NCI-H2081 (cell line): Measurements from ENCODE around the gene UBE2I.
"Not testable (repeated sequence)": the region's sequence is repeated elsewhere in the genome, so short reads cannot be mapped to it uniquely, and the experiment has no call there.

Source experiments
- DNase-seq, 2 experiments: peaks; one replicate each; lab custom pipeline; 2025; lab: John Stamatoyannopoulos, UW

UBE2I gene

DNA sequence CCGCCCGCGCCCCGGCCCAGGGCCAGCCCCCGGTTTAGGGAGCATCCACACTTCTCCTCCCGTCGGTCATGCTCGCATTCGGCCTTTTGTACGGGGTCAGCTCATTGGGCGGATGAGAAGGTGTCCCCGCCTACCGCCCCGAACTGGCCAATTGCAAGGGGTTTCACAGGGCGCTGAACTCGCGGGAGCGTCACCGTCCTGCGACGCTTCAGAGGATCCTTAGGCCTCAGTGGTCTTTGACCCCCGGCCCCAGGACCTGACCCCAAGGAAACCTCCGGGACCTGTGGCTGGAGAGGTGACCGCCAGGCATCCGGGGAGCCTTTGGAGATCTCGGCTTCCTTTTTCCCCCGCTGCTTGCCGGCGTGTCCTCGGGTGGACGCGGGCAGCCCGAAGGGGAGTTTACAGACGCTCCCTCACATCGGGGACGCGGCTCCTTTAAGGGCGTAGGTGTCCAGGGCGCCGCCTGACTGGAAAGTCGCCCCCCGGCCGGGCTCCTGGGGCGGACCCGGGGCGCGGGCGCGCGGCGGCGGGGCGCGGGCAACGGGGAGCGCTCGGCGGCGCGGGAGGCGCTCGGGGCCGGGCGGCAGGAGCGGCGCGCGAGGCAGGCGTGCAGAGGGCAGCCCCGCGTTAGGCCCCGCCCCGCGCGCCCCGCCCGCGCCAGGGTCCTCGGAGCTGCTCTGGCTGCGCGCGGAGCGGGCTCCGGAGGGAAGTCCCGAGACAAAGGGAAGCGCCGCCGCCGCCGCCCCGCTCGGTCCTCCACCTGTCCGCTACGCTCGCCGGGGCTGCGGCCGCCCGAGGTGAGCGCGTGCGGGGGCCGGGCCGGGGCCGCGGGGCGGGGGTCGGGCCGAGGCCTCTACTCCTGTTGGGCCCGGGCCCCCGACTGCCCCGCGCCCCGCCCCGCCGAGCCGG lies at the start of gene UBE2I:
Gene UBE2I (plus strand): TSS at position 660 of the 909 bp plus-strand sequence. CDS start 4,395 bp downstream, outside the sequence.
- DNase-seq, result peak; percentile 96 to 97

- no peak for DNase-seq
Measured at GRCh38 chr16:1259760-1260068, 49.7 kb upstream of the UBE2I start.

GRCh38 chr16:1260101-1260680 lies 49.2 kb upstream of the UBE2I start:
- no peak for DNase-seq

DNA sequence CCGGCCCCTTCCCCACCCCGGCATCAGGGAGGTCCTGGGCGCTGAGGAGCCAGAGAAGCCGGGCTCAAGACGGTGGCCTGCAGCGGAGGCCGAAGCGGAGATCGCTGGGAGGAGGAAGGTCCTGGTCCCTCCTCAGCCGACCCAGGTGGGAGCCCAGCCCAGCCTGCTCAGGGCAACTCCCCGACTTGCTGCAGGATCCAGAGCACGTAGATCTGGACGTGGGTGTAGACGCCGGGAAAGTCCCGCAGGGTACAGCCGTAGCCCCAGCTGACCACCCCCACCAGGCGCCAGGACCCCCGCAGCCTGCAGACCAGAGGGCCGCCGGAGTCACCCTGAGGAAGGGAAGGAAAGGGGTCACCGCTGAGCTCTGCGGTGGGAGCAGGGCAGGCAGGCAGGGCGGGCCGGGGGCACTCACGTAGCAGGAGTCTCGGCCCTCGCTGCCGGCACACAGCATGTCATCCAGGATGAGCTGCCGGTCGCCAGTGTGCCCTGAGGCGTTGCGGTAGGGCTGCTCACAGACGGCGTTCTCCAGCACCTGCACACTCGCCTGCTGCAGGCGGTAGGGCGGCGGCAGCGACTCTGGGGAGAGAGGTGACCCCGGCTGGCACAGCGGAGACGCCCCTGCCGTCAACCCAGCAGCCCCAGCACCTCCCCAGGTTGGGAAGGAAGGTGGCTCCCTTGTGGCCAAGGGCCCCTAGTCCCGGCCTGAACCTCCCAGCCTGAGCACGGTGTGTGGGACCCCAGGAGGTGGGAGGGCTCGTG lies 48.1 kb upstream of the UBE2I start:
- DNase-seq, result peak in 1 of 2 experiments; percentile 42

DNA sequence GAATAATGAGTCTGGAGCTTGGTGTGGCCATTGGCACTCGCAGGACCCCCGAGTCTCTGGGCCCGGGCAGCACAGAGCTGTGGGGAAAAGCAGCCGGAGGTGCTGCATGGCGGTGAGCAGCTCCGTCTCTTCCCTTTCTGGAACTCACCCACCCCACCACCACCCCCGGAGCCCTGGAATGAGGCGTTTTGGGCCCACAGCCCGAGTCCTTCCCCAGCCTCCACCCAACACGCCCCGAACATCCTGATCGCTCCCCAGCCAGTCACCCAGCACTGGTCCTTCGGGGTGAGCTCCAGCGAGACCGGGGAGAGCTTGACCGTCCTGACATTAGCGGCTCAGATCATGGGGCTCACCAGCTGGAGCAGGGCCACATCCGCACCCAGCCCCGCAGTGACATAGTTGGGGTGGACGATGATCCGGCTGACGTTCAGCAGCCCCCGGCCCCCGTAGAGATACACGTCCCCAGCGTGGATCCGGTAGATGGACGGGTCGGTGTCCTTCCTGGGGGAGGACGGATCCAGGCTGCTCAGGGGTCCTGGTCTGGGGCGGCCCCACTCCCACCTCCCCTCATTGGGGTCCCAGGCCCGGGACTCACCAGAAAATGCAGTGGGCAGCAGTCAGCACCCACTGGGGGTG lies 47.1 kb upstream of the UBE2I start:
- no peak for DNase-seq

- DNase-seq, result no peak
Measured at GRCh38 chr16:1262846-1263221, 46.6 kb upstream of the UBE2I start.

- no peak for DNase-seq
Measured at GRCh38 chr16:1263591-1264344, 45.7 kb upstream of the UBE2I start.

DNA sequence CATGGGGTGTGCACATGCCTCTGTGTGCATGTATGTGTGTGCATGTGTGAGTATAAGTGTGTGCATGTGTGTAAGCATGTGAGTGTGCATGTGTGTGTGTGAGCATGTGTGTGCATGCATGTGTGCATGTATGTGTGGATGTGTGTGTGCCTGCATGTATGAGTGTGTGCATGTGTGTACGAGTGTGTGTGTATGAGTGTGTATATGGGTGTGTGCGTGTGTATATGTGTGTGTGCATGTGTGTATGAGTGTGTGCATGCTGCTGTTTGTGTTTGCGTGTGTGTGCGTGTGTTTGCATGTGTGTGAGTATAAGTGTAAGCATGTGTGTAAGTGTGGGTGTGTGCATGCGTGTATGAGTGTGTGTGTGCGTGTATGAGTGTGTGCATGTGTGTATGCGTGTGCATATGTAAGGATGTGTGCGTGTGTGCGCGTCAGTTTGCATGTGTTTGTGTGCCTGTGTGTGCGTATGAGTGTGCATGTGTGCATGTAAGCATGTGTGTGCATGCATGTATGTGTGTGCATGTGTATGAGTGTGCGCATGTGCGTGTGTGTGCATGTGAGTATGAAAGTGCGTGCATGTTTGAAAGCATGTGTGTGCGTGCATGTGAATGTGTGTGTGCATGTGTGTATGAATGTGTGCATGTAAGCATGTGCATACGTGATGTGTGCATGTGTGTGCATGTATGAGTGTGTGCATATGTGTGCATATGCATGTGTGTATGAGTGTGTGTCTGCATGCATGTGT lies 44.9 kb upstream of the UBE2I start:
- no peak for DNase-seq

DNA sequence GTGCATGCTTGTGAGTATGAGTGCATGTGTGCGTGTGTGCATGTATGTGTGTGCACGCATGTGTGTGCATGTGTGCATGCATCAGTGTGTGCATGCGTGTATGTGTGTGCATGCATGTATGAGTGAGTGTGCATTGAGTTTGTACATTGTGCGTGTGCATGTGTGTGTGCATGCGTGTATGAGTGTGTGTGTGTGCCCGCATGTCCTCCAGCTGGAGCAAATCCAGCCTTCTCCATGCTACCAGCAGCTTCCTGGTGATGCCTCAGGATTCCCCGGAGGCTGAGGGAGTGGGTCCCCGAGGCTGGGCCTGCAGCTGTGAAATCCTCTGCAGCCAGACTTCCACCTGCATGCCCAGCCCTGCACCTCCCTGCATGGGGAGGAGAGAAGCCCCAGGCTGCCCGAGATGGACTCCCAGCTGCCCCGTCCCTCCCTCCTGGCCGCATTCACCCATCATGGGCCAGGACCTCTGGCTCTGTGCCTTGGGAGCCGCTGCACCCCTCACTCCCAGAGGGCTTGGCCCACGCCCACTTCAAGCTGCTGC lies 44.3 kb upstream of the UBE2I start:
- no peak for DNase-seq

DNA sequence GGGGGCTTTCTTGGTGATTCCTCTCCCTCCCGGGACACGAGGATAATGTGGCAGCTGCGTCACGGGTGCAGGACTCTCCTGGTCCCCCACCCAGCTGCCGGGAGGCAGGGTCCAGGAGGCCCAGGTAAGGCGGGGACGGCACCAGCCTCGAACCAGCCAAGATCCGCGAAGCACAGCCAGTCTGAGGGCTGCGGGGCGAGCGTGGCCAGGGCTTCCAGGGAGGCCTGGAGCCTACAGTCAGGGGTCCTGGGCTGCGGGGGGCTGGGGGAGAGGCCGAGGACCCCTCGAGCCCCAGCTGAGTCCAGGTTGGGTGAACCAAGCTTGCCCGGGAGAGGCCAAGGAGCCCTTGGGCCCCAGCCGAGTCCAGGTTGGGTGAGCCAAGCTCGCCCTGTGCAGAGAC lies 43.6 kb upstream of the UBE2I start:
- DNase-seq, result no peak

DNA sequence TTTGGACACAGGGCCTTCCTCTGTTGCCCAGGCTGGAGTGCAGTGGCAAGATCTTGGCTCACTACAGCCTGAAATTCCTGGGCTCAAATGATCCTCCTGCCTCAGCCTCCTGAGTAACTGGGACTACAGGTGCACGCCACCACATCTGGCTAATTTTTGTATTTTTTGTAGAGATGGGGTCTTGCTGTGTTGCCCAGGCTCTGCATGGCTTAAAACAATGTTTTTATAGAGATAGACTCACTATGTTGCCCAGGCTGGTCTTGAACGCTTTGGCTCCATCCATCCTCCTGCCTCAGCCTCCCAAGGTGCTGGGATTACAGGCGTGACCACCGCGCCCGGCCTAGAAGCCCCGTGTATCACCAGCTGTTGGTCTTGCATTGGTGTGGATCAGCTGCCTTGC lies 40.0 kb upstream of the UBE2I start:
- not testable (repeated sequence) for DNase-seq

- DNase-seq, result no peak
Measured at GRCh38 chr16:1271380-1271723, 38.1 kb upstream of the UBE2I start.

DNA sequence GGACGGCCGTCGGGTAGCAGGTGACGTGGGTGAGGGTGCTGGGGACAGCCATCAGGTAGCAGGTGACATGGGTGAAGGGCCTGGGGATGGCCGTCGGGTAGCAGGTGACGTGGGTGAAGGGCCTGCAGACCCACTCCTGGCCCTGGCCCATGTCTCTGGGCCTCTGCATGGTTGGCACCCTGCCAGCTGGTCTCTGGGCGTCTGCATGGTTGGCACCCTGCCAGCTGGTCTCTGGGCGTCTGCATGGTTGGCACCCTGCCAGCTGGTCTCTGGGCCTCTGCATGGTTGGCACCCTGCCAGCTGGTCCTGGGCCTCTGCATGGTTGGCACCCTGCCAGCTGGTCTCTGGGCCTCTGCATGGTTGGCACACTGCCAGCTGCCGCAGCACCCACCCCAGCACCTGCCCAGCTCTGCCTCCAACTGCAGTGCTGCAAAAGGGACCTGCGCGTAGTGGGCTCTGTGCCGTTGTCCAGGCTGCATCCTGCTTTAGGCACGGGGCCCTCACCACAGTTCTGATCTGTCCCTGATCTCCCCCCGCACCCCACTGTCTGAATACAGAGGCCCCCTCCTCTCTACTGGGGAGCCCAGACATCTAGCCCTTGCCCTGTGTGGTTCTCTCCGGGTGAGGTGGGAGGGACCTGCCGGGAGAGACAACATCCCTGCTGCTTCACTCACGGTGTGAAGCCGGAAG lies 37.6 kb upstream of the UBE2I start:
- DNase-seq, result peak; percentile 85 to 90

DNA sequence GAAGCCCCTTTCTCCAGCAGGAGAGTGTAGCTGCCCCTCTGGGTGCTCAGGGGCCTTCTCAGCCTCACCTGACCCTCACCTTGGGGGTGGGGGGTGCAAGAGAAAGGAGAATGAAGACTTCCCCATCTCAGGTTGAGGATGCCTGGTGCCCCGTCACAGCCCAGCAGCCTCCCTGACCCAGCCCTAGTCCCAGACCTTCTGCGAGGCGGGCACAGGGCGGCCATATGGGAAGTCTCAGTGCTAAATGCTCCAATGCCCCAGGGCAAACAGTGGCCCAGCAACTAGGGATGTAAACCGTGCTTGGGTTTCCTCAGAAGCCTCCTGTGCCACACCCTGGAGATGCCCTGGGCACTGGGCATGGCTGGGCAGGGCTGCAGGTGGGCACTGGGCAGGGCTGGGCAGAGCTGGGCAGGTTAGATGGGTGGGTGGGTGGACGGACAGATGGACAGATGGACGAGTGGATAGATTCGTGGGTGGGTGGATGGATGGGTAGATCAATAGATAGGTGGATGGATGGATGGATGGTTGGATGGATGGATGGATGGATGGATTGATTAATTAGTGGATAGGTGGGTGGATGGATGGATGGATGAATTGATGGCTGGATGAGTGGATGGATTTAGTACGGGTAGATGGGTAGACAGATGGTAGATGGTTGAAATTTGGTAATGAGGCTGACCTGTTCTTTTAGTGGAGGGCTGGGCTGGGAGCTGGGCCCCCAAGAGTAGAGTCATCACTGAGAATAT lies 36.8 kb upstream of the UBE2I start:
- no peak for DNase-seq

GRCh38 chr16:1273816-1274215 lies 35.6 kb upstream of the UBE2I start:
- no peak for DNase-seq

GRCh38 chr16:1274767-1275166 lies 34.7 kb upstream of the UBE2I start:
- DNase-seq, result no peak

DNA sequence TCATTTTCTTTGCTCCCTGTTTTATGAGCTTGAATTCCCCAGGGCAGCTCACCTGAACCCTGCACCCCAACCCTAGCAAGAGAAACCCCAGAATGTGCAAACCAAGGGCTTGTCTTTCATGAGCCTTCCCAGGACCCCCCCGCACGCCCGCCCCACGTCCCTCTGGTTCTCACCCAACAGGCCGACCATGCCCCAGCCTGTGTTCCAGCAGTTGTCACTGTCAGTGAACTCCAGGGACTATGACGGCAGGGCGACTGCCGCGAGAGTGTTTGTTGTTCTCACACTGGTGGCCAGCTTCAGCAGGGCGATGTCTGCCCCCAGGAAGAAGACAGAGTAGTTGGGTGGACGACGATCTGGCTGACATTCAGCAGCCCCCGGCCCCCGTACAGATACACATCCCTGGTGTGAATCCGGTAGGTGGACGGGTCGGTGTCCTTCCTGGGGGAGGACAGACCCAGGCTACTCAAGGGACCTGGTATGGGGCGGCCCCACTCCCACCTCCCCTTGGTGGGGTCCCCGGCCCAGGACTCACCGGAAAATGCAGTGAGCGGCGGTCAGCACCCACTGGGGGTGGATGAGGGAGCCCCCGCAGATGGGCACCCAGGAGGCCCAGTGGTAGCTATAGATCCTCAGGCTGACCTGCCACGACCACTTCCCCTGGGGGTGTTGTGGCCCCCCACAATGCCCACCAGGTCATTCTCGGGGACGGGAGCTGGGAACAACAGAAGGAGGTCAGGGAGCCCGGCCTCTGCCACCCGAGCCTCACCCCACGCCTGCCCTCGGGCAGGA lies 33.5 kb upstream of the UBE2I start:
- DNase-seq, result no peak

DNA sequence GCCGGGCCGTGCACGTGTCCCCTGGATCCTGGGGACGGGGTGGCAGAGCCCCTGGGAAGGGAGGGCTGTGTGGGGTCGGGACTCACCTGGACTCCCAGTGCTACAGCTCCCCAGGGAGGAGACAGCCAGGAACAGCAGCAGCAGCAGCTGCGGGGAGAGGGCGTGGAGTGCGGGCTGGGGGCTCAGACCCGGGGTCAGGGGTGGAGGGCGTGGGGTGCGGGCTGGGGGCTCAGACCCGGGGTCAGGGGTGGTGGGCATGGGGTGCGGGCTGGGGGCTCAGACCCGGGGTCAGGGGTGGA lies 32.9 kb upstream of the UBE2I start:
- no peak for DNase-seq

DNA sequence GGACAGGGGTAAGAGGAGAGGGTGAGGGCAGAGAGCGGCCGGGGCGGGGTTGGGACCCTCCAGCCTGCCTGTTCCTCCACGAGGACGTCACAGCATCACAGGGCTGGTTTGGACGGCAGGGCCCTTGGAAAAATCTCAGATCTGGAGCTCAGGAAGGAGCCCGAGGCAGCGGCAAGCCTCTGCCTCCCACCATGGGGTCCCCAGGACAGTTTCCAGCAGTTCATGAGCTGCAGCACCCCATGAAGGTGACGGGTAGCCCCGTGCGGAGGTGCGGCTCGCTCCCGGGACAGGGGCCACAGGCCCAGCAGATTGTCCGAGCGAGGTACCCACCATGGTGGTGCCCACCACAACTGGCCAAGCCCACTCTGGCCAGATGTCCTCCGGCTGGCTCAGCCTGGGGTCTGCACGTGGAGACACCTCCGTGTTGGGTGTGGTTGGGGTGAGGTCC lies 32.3 kb upstream of the UBE2I start:
- no peak for DNase-seq
